Lower leg skin (tissue), 4 donors: ENCODE data around the gene MC1R. TPM values are rescaled to one million over a fixed set of nuclear protein-coding genes. Genes with fewer than 3 reads are reported as not detected.

Experiments used
- DNase-seq, 2 donors: peaks; one replicate each; pipeline ENCODE4 v3.0.0-alpha.2; 2019; ENCODE audit warnings: low spot score in 2 of 2
- H3K4me3 ChIP-seq: fragments of 200-600 bp; sonication (generic); 2 replicates; pipeline ENCODE4 v1.5.1; 2017; ENCODE audit warnings: mild to moderate bottlenecking, low read depth; ENCODE audit not compliant: poor library complexity, severe bottlenecking
- CTCF ChIP-seq, 3 donors: fragments of 450-650 bp; IDR thresholded peaks; one replicate each; pipeline ENCODE4 v1.5.1; 2016; ENCODE audit warnings: antibody characterized with exemption in 3 of 3, mild to moderate bottlenecking in 3 of 3, moderate library complexity in 2 of 3
- POLR2A ChIP-seq, 2 donors: fragments of 450-650 bp; IDR thresholded peaks; one replicate each; pipeline ENCODE4 v1.6.1; 2016 to 2017; ENCODE audit warnings: antibody characterized with exemption in 2 of 2, mild to moderate bottlenecking in 1 of 2, moderate library complexity in 1 of 2
- WGBS, 2 donors: methylation state at CpG; one replicate each; pipeline ENCODE4 v1.1.5; 2018; 5-methylcytosine and 5-hydroxymethylcytosine counted together
- intact Hi-C: fragments of 100-400 bp; cut with DNase I; formaldehyde crosslinking; loops from one replicate; pipeline ENCODE4 v1.15.0; 2023; ENCODE audit warnings: low total_unique reads
- total RNA-seq, 4 donors: library from RNA; depleted of rRNA; stranded (reverse); fragments of >200 nt; gene quantifications; one replicate each; pipeline ENCODE4 v1.1.0, GENCODE V29; 2016

Gene MC1R
- total RNA-seq, 4 donors from 2014 or later: 3.4 to 6.5 (median 4.5) TPM

GRCh38 chr16:89915303-89916232, 3.1 kb upstream of the MC1R start:
- WGBS, 2 donors: 65 to 68% methylated on average over 27 to 40 of the region's 40 CpGs
- no peak overlapping the region for H3K4me3 ChIP-seq
- DNase-seq: no peak
- TF ChIP-seq POLR2A (IDR thresholded peaks at IDR 0.05) (no peak), CTCF (IDR thresholded peaks at IDR 0.05) (no peak)
- intact Hi-C loops: no loop called here

DNA sequence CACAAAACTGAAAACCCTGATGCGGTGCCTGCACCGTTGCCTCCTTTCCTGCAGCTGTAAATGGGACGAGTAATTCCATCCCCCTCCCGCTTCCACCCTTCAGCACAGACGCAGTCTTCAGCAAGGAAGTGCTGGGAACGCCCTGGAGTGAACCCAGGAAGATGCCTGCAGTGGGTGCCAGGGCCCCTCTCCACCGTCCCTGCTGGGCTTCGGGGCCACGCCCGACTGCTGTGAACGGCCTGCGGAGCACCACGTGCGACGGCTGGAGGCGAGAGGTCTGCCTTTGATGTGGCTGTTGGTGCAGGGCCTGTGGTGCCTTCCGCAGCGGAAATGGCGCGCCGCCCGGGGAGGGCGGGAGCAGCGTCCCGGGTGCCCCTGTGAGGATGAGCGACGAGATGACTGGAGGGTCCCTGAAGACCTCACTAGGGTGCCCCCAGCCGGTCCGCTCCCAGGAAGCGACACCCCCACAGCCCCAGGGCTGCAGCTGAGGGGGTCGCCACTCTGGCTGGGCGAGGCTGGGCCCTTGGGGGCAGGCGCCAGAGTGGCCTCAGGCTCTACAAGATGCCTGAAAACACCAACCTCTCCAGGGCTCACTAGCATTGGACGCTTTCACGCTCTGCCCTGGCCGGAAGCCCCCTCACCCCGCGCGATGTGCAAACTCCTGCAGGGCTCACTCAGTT, 749 bp upstream of the MC1R start:
- peak in 1 of 2 donors; percentile 96 for DNase-seq
- 1% methylated on average over 17 to 20 of the region's 39 CpGs for WGBS, 2 donors
- intact Hi-C loops: no loop called here
- TF ChIP-seq CTCF (IDR thresholded peaks at IDR 0.05): no peak
- no peak for TF ChIP-seq POLR2A (IDR thresholded peaks at IDR 0.05)
- H3K4me3 ChIP-seq: no peak overlapping the region

- no peak for DNase-seq
- intact Hi-C loops: no loop called here
- WGBS, 2 donors: 84 to 88% methylated on average over 46 to 52 of the region's 52 CpGs
- TF ChIP-seq CTCF (IDR thresholded peaks at IDR 0.05) (no peak), POLR2A (IDR thresholded peaks at IDR 0.05) (no peak)
- no peak overlapping the region for H3K4me3 ChIP-seq
Observed at GRCh38 chr16:89919535-89920406, 1.1 kb downstream of the MC1R start.

DNA sequence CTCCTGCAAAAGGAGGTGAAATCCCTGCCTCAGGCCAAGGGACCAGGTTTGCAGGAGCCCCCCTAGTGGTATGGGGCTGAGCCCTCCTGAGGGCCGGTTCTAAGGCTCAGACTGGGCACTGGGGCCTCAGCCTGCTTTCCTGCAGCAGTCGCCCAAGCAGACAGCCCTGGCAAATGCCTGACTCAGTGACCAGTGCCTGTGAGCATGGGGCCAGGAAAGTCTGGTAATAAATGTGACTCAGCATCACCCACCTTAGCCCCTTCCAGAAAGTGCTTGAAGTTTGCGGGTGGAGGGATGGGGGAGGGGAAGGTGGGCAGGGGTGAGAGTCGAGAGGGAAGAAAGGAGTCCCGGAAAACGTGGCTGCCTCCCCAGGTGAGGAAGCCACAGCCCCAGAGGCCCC, 2.1 kb downstream of the MC1R start:
- intact Hi-C loops: no loop called here
- no peak for DNase-seq
- no peak for TF ChIP-seq CTCF (IDR thresholded peaks at IDR 0.05)
- no peak for TF ChIP-seq POLR2A (IDR thresholded peaks at IDR 0.05)
- no peak overlapping the region for H3K4me3 ChIP-seq
- WGBS, 2 donors: 34 to 49% methylated on average over 5 to 6 of the region's 6 CpGs

DNA sequence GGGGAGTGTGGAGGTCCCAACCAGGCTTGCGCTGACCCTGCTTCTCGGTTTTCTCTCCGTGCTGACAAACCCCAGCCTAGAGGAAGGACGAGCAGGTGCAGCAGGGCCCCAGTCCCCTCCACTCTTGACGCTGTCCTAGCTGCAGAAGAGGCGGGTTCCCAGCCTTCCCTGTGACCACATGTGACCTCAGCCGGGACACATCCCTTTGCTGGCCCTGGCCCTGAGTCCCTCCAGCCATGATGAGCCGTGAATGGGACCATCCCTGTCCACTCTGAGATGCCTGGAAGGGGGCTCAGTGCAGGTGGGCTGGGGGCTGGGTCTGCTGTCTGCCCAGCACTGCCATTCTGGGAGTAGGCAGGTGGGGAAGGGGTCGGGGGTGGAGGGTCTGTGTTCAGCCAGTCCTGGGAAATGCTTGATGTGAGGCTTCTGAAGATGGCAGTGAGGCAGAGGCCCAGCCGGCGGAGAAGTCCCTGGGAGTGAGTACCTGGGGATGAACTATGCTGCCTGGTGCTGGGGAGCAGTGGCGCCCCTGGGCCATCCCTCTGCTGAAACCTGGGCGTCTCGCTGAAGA, 2.6 kb downstream of the MC1R start:
- H3K4me3 ChIP-seq: no peak overlapping the region
- TF ChIP-seq CTCF (IDR thresholded peaks at IDR 0.05) (no peak), POLR2A (IDR thresholded peaks at IDR 0.05) (no peak)
- DNase-seq: no peak
- 44 to 47% methylated on average over 14 of the region's 14 CpGs for WGBS, 2 donors
- intact Hi-C loops: no loop called here
